CD4-positive, alpha-beta T cell treated with Interferon gamma for 1 hour (primary cell): ENCODE measurements around the gene SARDH.
"Not testable (repeated sequence)": the region's sequence is repeated elsewhere in the genome, so short reads cannot be mapped to it uniquely, and the experiment has no call there.

Source experiments
- DNase-seq: peaks from one replicate; pipeline ENCODE4 v3.0.0-alpha.2; 2020

The SARDH gene

DNA sequence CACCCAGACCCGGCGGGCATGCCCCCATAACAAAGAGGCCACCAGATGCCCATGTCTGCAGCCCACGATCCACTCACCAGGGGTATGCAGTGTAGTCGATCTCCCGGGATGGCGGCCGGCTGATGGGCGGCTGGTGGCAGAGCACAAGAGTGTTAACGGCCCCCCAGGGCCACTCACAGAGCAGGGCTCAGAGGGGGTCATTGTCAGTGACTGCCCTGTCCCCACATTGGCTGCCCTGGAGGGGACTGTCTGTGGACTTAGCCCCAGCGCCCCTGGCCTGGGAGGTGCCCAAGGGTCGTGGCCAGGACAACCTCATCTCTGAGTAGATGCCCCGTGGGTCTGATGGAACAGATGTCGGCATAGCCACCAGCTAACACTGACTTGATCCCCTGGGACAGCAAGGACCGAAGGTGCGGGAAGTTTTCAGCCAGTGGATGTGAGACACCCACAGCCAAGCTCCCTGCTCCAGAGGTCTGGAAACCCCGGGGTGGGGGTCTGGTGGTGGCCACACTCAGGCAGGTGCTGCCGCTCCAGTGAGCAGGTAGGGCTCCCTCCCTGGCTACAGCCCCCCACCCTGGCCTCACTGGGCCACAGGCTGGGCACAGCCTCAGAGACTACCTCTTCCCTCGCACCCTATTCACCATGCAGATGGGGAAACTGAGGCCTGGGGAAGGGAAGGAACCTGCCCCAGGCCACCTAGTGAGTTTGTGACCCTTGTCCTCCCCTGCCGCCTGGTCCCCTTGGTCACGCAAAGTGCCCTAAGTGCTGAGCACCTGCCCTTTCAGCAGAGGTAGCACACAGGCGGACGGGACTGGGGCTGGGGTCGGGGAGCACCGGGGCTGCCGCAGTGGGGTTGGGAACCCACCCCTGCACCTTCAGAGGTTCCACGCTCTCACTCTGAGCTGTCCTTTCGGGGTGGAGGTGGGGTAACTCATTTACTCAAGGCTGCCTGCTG, 38.1 kb upstream of the SARDH start:
- no peak for DNase-seq

- DNase-seq = no peak
Measured at GRCh38 chr9:133775291-133775690, 37.1 kb upstream of the SARDH start.

DNA sequence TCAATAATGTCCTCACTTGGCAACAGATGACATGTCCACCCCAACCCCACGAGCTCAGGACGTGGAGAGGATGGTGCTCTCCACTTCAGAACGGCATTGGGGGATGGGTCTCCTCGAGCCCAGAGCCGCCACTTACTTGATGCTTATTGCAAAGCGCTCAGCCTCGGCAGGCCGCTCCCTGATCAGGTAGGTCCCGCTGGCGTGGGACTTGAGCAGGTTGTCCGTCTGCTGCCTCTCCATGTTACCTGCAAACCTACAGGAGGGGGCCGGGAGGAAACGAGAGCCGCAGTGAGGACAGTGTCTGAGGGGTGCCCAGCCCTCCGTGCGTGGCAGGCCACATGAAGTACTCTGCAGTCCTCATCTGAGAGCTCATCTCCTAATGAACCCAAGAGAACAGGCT, 36.6 kb upstream of the SARDH start:
- DNase-seq = no peak

DNA sequence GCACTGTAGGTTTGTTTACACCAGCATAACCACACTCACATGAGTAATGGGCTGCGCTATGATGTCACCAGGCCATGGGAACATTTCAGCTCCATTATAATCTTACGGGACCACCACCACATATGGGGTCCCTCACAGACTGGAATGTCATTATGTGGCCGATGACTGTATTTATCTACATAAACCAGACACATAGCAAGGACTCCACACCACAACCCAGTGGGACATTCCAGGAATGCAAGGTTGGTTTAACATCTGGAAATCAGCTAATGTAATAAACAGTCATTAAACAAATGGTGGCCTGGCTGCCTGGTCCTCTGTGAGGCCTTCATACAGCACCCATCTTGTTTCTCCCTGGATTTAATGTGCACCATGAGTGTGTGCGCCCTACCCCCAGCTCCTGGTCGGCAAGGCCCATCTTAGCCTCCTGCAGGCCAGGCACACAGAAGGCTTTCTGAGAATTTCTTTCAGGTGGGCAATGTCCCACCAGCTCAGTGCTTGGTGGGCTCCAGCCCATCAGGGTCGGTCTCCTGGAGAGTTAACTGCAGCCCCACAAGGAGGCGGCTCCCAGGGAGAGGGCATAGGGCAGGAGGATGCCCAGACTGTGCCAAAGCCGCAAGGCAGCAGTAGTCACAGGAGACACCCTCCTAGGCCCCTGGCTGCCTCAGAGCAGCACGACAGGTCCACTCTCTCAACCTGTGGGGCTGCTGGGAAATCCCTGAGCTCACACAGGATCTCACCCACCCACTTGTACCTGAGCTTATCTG, 35.9 kb upstream of the SARDH start:
- no peak for DNase-seq

DNA sequence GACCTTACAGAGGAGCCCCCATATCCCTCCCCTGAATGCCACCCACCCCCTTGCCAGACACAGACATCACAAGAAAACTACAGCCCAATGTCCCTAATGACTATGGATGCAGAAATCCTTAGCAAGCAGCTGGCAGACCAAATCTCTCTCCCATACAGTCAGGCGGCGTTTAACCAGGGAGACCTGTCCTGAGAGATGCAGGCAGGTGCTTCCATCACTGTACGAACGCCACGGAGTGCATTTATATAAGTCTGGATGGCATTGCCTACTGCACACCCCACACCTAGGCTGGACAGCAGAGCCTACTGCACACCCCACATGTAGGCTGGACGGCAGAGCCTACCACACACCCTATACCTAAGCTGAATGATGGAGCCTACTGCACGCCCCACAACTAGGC, 34.4 kb upstream of the SARDH start:
- no peak for DNase-seq

GRCh38 chr9:133771486-133772482, 33.6 kb upstream of the SARDH start:
- DNase-seq = no peak

DNA sequence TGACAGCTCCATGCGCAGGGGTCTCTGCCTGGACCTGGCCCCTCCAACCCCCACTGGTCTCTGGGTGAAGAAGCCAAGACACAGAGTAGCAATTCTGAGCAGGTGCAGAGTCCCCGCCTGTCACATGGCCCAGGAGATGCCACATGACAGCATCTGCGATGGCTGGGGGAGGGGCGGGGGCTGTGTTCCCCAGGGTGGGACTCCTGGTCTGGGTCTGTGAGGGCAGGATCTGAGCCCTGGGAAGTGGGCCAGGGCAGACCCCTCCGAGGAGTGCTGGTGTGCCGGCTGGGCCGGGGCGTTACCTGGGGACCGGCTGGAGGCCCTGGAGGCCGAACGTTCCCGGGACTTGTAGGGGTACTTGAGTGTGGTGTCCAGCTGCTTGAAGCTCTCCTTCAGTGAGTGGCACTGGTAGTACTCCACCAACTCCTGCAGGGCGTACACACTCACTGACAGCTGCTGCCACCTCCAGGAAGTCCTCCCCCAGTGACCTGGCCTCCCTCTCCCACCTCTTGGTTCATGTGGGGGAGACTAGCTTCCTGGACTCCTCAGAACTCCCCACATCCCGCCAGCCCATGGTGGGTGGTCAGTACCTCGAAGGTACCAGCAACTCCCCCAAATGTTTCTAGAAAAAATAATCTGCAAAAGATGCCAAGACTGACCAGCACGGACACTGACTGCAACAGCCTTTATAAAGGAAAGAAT, 32.1 kb upstream of the SARDH start:
- DNase-seq = no peak

- DNase-seq = no peak
Measured at GRCh38 chr9:133769511-133770075, 31.4 kb upstream of the SARDH start.

- DNase-seq = no peak
Measured at GRCh38 chr9:133768859-133769510, 30.8 kb upstream of the SARDH start.

DNA sequence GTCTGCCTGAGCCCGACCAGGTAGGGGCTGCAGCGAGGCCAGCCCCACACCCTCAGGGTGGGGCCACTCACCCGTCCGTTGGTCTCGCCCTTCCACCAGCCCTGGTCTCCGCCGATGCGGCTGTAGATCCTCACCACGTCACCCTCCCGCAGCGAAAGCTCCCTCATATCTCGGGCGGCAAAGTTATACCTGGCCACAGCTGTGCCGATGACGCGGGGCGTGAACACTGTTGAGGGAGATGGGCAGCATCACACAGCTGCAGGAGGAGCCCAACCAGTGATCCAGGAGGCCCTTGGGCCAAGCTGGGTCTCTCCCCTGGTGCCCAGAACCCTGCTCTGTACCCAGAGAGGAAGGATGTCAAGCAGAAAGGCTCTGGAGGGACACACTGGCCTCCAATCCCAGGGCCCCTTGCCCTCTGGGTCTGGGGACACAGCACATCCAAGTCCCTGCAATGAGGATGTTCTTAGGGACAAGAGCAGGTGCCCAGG, 30.3 kb upstream of the SARDH start:
- DNase-seq = no peak

- DNase-seq = no peak
Measured at GRCh38 chr9:133767625-133768024, 29.5 kb upstream of the SARDH start.

DNA sequence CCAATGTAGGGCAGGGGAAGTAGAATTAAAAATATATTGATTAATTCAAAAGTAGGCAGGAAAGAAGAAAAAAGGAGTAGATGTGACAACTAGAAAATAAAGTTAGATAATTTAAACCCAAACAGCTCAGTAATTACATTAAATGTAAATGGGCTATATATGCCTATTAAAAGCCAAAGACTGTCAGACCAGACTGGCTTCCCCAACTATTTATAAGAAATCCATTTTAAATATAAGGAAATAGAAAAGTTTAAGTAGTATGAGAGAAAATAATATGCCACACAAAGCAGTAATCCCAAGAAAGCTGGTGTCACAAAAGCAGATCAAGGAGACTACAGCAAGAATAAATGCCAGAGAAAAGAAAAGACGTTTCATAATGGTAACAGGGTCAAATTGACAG, 28.9 kb upstream of the SARDH start:
- no peak for DNase-seq

DNA sequence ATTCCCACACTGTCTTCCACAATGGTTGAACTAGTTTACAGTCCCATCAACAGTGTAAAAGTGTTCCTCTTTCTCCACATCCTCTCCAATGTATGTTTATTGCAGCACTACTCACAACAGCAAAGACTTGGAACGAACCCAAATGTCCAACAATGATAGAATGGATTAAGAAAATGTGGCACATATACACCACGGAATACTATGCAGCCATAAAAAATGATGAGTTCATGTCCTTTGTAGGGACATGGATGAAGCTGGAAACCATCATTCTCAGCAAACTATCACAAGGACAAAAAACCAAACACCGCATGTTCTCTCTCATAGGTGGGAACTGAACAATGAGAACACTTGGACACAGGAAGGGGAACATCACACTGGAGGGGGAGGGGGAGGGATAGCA, 28.1 kb upstream of the SARDH start:
- DNase-seq = not testable (repeated sequence)

GRCh38 chr9:133763272-133764183, 25.4 kb upstream of the SARDH start:
- no peak for DNase-seq

DNA sequence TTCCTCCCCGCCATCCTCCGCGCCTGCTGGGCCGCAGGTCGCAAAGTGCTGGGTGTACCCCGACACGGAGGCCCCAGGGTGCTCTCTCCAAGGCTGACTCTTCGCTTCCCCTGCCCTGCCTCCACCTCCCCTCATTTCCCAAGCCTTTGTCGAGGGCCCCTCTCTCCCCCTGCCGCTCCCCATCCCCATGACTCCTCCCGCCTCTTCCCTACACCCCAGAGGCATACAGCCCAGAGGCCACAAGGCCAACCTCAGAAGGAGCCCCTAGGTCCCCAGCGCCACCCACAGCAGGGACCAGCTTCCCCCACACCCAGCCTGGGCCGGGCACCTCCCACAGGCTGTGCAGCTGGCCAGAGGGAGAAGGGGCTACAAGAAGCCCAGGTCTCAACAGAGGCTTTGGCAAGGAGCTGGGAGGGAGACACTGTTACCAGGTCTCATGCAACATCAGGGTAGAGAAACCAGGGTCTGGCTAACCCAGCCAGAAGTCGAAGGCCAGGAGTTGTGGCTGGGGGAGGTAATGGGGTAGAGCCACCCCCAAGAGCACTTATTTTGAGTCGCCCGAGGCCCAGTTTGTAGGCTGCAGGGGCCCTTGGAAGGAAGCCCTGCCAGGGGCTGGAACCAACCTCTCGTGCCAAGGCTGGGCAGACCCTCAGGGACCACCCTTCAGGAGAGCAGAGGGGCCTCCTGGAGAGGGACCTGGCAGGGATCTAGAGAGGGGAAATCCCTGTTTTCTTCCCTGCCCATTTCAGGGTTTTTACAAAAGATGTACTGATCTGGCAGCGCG, 24.5 kb upstream of the SARDH start:
- no peak for DNase-seq

DNA sequence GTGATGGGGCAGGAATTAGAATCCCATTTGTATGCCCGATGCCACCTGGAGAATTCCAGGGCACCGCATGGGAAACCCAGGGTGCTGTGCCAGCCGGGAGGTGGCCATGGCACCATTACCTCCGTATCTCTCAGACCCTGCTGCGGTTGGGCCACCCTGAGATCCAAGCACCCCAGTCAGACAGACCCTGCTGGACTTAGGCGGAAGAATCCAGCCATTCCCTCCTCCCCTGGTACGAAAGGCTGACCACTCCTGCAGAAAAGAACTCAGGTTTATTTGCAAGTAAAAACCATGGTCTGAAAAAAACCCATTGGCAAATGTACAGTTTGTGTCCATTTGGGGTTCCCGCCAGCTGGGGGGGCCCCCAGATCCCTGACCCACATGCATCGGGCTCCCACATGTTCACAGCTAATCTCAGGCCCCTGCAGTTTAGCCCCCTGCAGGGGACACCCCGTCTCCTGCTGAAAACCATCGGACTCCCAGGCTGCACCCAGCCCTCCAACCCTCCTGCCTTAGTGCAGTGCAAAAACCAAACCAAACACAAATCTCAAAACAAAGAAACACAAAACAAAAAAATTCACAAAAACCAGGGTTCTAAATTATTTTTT, 23.6 kb upstream of the SARDH start:
- DNase-seq = no peak

GRCh38 chr9:133760713-133761290, 22.6 kb upstream of the SARDH start:
- DNase-seq = no peak

GRCh38 chr9:133759946-133760345, 21.8 kb upstream of the SARDH start:
- DNase-seq = no peak
